Neural cell (in vitro differentiated cells): Measurements from ENCODE around the gene ARHGEF4. TPM values are rescaled to one million over a fixed set of nuclear protein-coding genes. Genes with fewer than 3 reads are reported as not detected.

Experiments
- H2AFZ ChIP-seq: fragments of 200-600, 300-800 bp; sonication (generic), shearing (Covaris generic); 2 replicates; pipeline ENCODE4 v1.6.0; 2014; ENCODE audit warnings: low read depth, mild to moderate bottlenecking, antibody characterized with exemption, low read length, moderate library complexity
- H3F3A ChIP-seq: fragments of 200-600 bp; shearing (Covaris generic); 2 replicates; pipeline ENCODE4 v1.6.1; 2016; ENCODE audit warnings: mild to moderate bottlenecking, moderate library complexity, mixed read lengths, antibody characterized with exemption, low read length; ENCODE audit not compliant: insufficient read depth, poor library complexity, severe bottlenecking
- H3K27ac ChIP-seq: fragments of 200-600, 300-800 bp; sonication (generic), shearing (Covaris generic); 2 replicates; pipeline ENCODE4 v1.5.1; 2014; ENCODE audit warnings: mild to moderate bottlenecking, low read length, moderate library complexity
- H3K27me3 ChIP-seq: fragments of 300-800, 200-600 bp; sonication (generic), shearing (Covaris generic); 2 replicates; pipeline ENCODE4 v1.6.0; 2014; ENCODE audit warnings: mild to moderate bottlenecking, low read depth, low read length, moderate library complexity; ENCODE audit not compliant: insufficient read depth
- H3K36me3 ChIP-seq: fragments of 300-800, 200-600 bp; sonication (generic), shearing (Covaris generic); 2 replicates; pipeline ENCODE4 v1.5.1; 2014; ENCODE audit warnings: mild to moderate bottlenecking, antibody characterized with exemption, low read length, moderate library complexity; ENCODE audit not compliant: insufficient read depth
- H3K4me2 ChIP-seq: fragments of 300-800, 200-600 bp; sonication (generic), shearing (Covaris generic); 2 replicates; pipeline ENCODE4 v1.6.0; 2014; ENCODE audit warnings: mild to moderate bottlenecking, low read length
- H3K4me3 ChIP-seq: fragments of 300-800, 200-600 bp; sonication (generic), shearing (Covaris generic); 2 replicates; pipeline ENCODE4 v1.5.1; 2014; ENCODE audit warnings: mild to moderate bottlenecking, low read length, moderate library complexity
- H3K79me2 ChIP-seq: fragments of 200-600 bp; shearing (Covaris generic); replicated peaks from 2 replicates; pipeline ENCODE4 v1.6.0; 2014; ENCODE audit warnings: mild to moderate bottlenecking, low read length, moderate library complexity; ENCODE audit not compliant: insufficient read depth
- H3K9ac ChIP-seq: fragments of 300-800, 200-600 bp; sonication (generic), shearing (Covaris generic); 2 replicates; pipeline ENCODE4 v1.6.1; 2016; ENCODE audit warnings: mild to moderate bottlenecking, low read length, mixed read lengths
- H3K9me2 ChIP-seq: fragments of 200-600 bp; shearing (Covaris generic); 2 replicates; pipeline ENCODE4 v1.6.1; 2016; ENCODE audit warnings: mild to moderate bottlenecking, low read length, mixed read lengths; ENCODE audit not compliant: insufficient read depth
- H3K9me3 ChIP-seq: fragments of 200-600, 300-800 bp; sonication (generic), shearing (Covaris generic); 2 replicates; pipeline ENCODE4 v1.6.1; 2016; ENCODE audit warnings: mild to moderate bottlenecking, mixed run types, low read length, moderate library complexity, mixed read lengths
- H4K20me1 ChIP-seq: fragments of 200-600 bp; shearing (Covaris generic); 2 replicates; pipeline ENCODE4 v1.6.1; 2016; ENCODE audit warnings: mild to moderate bottlenecking, mixed run types; ENCODE audit not compliant: insufficient read depth
- EP300 ChIP-seq: fragments of 450-650 bp; conservative IDR thresholded peaks from 2 replicates; pipeline ENCODE4 v1.6.1; 2014; ENCODE audit warnings: antibody characterized with exemption, mild to moderate bottlenecking, moderate library complexity; ENCODE audit not compliant: poor library complexity, severe bottlenecking
- EZH2 ChIP-seq: fragments of 200-600, 300-800 bp; shearing (Covaris generic), sonication (generic); IDR thresholded peaks from 2 replicates; pipeline ENCODE4 v1.6.1; 2014; ENCODE audit warnings: antibody characterized with exemption, low read length, borderline replicate concordance, mild to moderate bottlenecking; ENCODE audit not compliant: insufficient read depth, poor library complexity, severe bottlenecking
- MXI1 ChIP-seq: fragments of 450-650 bp; conservative IDR thresholded peaks from 2 replicates; pipeline ENCODE4 v1.6.1; 2014; ENCODE audit warnings: antibody characterized with exemption, mild to moderate bottlenecking; ENCODE audit not compliant: poor library complexity, severe bottlenecking
- POLR2AphosphoS5 ChIP-seq: IDR thresholded peaks from 2 replicates; pipeline ENCODE4 v1.6.1; 2012
- RAD21 ChIP-seq: fragments of 450-650 bp; conservative IDR thresholded peaks from 2 replicates; pipeline ENCODE4 v1.6.1; 2014; ENCODE audit warnings: antibody characterized with exemption, mild to moderate bottlenecking, moderate library complexity
- SMC3 ChIP-seq: fragments of 450-650 bp; conservative IDR thresholded peaks from 2 replicates; pipeline ENCODE4 v1.6.1; 2014; ENCODE audit warnings: antibody characterized with exemption, mild to moderate bottlenecking, moderate library complexity; ENCODE audit not compliant: poor library complexity
- TAF1 ChIP-seq: IDR thresholded peaks from 2 replicates; pipeline ENCODE4 v1.6.1; 2012; ENCODE audit warnings: low read depth
- polyA plus RNA-seq: library from polyadenylated mRNA; depleted of rRNA; stranded (reverse); fragments of >200 nt; gene quantifications from 2 replicates; pipeline ENCODE4 v1.2.3, GENCODE V29; 2014
- TF ChIP-seq, protein P1 (sequence below): IDR thresholded peaks from 2 replicates; pipeline ENCODE4 v1.6.1; 2012; ENCODE audit warnings: borderline replicate concordance
- TF ChIP-seq, protein P2 (sequence below): fragments of 450-650 bp; IDR thresholded peaks from 2 replicates; pipeline ENCODE4 v1.5.1; 2014; ENCODE audit warnings: antibody characterized with exemption, mild to moderate bottlenecking, moderate library complexity; ENCODE audit not compliant: poor library complexity, severe bottlenecking

Gene ARHGEF4
- polyA plus RNA-seq, 1 donor from 2014 or later, result 45.9 TPM

DNA sequence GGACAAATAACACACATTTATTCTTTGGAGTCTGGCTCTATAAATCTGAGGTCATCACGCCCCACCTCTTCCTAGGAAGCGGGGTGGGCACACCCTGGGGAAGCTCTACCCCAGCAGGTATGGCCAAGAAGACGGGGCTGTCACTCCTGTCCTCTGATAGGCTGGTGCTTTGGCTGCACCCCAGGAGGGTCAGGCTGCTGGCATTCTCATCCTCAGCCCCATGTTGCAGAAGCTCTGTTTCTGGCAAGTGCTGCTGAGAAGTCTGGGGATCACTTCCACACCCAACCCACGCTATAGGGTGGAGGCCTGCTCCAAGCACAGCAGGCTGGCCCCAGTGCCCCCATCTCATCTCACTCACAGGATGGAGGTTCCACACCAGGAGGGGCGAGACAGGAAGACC, 17.6 kb downstream of the ARHGEF4 start:
- H3K36me3 ChIP-seq, result no peaks in the 10 kb centered on the region
- no peaks in the 10 kb centered on the region for H3K79me2 ChIP-seq
- H3K27me3 ChIP-seq, result no peaks in the 10 kb centered on the region

DNA sequence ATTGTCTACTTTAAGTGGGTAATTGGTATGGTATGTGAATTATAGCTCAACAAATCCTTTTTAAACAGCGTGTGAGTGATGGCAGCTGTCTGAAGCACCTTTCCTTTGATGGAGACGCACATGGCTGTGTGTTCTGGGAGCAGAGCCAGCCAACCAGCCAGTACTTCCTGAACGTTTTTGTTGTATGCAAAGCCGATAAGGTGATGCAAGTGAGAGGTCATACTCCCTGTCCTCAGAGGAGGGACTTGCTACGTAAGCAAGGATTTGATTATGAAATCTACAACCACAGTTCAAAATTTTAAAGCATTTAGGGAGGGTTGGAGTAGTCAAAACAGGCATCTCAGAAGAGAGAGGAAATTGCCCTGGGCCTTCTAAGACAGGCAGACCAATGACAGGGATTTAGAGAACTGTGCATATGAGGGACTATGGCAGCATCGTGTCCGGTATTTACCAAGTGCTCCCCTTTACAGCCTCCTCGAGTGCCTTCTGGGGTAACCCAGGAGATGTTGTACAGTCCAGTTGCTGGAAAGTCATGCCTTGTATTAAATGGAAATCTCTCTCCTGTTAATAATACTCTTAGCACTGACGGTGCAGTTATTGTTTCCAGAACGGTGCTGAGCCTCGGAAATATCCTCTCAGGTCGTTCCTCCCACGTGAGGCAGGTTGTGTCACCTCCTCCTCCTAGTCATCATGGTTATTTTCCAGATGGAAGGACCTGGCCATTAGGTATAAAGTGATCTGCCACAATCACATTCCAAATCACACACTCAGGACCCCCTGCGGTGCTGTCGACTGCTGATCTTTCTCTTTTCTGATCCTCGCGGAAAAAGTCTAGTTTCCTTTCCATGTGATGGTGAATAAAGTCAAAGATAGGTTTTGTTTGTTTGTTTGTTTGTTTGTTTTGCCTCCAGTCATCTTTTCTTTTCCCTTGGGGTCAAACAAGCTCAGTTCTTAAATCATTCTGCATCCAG, 28.4 kb downstream of the ARHGEF4 start:
- no peak overlapping the region for H2AFZ ChIP-seq
- no peaks in the 10 kb centered on the region for H3K79me2 ChIP-seq
- H3F3A ChIP-seq, result no peaks in the 10 kb centered on the region
- H3K9me3 ChIP-seq, result no peaks in the 10 kb centered on the region
- H3K27me3 ChIP-seq, result no peaks in the 10 kb centered on the region
- no peak overlapping the region for H3K4me3 ChIP-seq
- no peaks in the 10 kb centered on the region for H3K36me3 ChIP-seq
- H3K9ac ChIP-seq, result no peak overlapping the region
- no peaks in the 10 kb centered on the region for H3K9me2 ChIP-seq
- no peak overlapping the region for H3K27ac ChIP-seq
- H4K20me1 ChIP-seq, result no peaks in the 10 kb centered on the region
- H3K4me2 ChIP-seq, result no peak overlapping the region
- TF ChIP-seq, protein P1, sequence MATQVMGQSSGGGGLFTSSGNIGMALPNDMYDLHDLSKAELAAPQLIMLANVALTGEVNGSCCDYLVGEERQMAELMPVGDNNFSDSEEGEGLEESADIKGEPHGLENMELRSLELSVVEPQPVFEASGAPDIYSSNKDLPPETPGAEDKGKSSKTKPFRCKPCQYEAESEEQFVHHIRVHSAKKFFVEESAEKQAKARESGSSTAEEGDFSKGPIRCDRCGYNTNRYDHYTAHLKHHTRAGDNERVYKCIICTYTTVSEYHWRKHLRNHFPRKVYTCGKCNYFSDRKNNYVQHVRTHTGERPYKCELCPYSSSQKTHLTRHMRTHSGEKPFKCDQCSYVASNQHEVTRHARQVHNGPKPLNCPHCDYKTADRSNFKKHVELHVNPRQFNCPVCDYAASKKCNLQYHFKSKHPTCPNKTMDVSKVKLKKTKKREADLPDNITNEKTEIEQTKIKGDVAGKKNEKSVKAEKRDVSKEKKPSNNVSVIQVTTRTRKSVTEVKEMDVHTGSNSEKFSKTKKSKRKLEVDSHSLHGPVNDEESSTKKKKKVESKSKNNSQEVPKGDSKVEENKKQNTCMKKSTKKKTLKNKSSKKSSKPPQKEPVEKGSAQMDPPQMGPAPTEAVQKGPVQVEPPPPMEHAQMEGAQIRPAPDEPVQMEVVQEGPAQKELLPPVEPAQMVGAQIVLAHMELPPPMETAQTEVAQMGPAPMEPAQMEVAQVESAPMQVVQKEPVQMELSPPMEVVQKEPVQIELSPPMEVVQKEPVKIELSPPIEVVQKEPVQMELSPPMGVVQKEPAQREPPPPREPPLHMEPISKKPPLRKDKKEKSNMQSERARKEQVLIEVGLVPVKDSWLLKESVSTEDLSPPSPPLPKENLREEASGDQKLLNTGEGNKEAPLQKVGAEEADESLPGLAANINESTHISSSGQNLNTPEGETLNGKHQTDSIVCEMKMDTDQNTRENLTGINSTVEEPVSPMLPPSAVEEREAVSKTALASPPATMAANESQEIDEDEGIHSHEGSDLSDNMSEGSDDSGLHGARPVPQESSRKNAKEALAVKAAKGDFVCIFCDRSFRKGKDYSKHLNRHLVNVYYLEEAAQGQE, result peak; percentile 17
- TF ChIP-seq MXI1 (no peak), POLR2AphosphoS5 (peak; percentile 48), EZH2 (no peak), TAF1 (no peak), SMC3 (no peak), EP300 (no peak)
- TF ChIP-seq, protein P2, sequence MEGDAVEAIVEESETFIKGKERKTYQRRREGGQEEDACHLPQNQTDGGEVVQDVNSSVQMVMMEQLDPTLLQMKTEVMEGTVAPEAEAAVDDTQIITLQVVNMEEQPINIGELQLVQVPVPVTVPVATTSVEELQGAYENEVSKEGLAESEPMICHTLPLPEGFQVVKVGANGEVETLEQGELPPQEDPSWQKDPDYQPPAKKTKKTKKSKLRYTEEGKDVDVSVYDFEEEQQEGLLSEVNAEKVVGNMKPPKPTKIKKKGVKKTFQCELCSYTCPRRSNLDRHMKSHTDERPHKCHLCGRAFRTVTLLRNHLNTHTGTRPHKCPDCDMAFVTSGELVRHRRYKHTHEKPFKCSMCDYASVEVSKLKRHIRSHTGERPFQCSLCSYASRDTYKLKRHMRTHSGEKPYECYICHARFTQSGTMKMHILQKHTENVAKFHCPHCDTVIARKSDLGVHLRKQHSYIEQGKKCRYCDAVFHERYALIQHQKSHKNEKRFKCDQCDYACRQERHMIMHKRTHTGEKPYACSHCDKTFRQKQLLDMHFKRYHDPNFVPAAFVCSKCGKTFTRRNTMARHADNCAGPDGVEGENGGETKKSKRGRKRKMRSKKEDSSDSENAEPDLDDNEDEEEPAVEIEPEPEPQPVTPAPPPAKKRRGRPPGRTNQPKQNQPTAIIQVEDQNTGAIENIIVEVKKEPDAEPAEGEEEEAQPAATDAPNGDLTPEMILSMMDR, result no peak

More for the DNA sequence above, 17.6 kb downstream of the ARHGEF4 start:
- Histone ChIP-seq H3K9me2 (no peaks in the 10 kb centered on the region), H4K20me1 (no peaks in the 10 kb centered on the region), H3K4me2 (no peak overlapping the region), H3K9ac (no peak overlapping the region), H2AFZ (no peak overlapping the region), H3K4me3 (no peak overlapping the region), H3F3A (no peaks in the 10 kb centered on the region), H3K27ac (no peak overlapping the region), H3K9me3 (no peaks in the 10 kb centered on the region)
- TF ChIP-seq, protein P1, result no peak
- no peak for TF ChIP-seq SMC3
- TF ChIP-seq MXI1, result no peak
- no peak for TF ChIP-seq EP300
- TF ChIP-seq, protein P2, result no peak
- TF ChIP-seq EZH2, result no peak
- TF ChIP-seq TAF1, result no peak
- TF ChIP-seq POLR2AphosphoS5, result no peak
- TF ChIP-seq RAD21, result no peak
